ENCODE measurements around the gene TMEM45B. TPM values are rescaled to one million over a fixed set of nuclear protein-coding genes. Genes with fewer than 3 reads are reported as not detected.

The TMEM45B gene
- total RNA-seq, 4 donors from 2014 or later = not detected

DNA sequence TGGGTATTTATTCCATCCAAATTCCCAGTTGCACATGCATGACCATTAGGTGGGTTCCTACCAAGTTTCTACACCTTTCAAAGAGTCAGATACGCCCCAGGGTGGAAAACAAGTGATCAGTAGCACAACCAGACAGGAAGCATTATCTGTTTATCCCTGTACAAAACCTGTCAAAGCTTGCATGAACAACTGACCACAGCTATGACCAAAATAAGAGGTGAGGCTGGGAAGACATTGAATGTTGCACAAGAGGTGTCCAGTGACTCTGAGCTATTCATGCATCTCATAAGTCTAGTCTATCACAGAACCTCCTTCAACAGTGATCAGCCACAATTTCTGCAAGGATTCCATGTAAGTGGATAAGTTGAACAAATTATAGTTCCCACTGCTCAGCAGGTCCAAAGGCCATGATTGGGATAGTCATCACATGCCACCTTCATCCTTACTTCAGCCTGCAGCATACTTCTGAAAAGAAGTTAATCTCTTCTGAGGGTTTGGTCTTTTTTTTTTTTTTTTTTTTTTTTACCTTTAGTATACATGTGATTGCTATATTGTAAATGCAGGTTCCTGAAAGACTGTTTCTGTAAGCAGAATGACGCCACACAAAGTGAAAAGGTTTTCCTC, 28.0 kb upstream of the TMEM45B start:
- 78 to 90% methylated on average over 2 of the region's 2 CpGs for WGBS, 2 donors
- no peaks in the 10 kb centered on the region for H3K4me1 ChIP-seq
- H3K36me3 ChIP-seq = no peaks in the 10 kb centered on the region
- no peak overlapping the region for H3K27ac ChIP-seq
- no peak for DNase-seq (ENCODE audit: low spot score in 2 of 2)
- no peak overlapping the region for H3K4me3 ChIP-seq
- TF ChIP-seq EP300 (IDR thresholded peaks at IDR 0.05) (no peak), POLR2A (IDR thresholded peaks at IDR 0.05) (no peak)
- TF ChIP-seq, protein P1, sequence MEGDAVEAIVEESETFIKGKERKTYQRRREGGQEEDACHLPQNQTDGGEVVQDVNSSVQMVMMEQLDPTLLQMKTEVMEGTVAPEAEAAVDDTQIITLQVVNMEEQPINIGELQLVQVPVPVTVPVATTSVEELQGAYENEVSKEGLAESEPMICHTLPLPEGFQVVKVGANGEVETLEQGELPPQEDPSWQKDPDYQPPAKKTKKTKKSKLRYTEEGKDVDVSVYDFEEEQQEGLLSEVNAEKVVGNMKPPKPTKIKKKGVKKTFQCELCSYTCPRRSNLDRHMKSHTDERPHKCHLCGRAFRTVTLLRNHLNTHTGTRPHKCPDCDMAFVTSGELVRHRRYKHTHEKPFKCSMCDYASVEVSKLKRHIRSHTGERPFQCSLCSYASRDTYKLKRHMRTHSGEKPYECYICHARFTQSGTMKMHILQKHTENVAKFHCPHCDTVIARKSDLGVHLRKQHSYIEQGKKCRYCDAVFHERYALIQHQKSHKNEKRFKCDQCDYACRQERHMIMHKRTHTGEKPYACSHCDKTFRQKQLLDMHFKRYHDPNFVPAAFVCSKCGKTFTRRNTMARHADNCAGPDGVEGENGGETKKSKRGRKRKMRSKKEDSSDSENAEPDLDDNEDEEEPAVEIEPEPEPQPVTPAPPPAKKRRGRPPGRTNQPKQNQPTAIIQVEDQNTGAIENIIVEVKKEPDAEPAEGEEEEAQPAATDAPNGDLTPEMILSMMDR (IDR thresholded peaks at IDR 0.05) = no peak
- H3K9me3 ChIP-seq = no peaks in the 10 kb centered on the region
- no peaks in the 10 kb centered on the region for H3K27me3 ChIP-seq

DNA sequence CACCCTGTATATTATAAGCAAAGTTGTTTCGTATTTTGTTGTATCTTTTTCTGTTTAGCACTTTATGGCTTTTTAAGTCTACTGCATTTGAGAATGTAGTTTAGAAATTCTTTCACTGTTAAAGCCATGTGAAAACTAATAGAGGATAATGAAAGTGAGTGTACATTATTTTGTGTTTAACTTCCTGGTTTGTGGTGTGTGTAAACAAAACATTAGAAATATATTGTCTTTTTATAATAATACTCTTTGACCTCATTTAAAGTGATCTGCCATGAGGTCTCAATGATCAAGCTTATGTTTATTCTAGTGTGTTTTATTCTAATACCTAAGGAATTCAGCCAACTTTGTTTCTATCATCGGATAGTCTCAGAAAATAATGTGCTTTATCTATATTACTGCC, 27.4 kb upstream of the TMEM45B start:
- TF ChIP-seq POLR2A (IDR thresholded peaks at IDR 0.05) (no peak), EP300 (IDR thresholded peaks at IDR 0.05) (no peak)
- TF ChIP-seq, protein P1 (IDR thresholded peaks at IDR 0.05) = no peak
- Histone ChIP-seq H3K27me3 (no peaks in the 10 kb centered on the region), H3K27ac (no peak overlapping the region), H3K36me3 (no peaks in the 10 kb centered on the region), H3K9me3 (no peaks in the 10 kb centered on the region), H3K4me1 (no peaks in the 10 kb centered on the region), H3K4me3 (no peak overlapping the region)
- 83 to 87% methylated on average over 2 of the region's 2 CpGs for WGBS, 2 donors
- no peak for DNase-seq (ENCODE audit: low spot score in 2 of 2)

DNA sequence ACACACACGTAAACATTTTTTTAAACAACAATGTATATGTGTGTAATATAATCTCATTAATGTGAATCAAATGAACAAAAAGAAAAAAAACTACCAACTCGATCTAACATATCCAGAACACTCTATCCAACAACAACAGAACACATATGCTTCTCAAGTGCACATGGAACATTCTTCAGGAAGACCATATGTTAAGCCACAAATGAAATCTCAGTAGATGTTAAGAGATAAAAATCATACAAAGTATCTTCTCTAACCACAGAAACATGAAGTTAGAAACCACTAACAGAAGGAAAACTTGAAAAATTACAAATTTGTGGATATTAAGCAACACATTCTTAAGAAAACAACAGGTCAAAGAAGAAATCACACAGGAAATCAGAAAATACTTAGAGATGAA, 25.5 kb upstream of the TMEM45B start:
- TF ChIP-seq EP300 (IDR thresholded peaks at IDR 0.05) (no peak), POLR2A (IDR thresholded peaks at IDR 0.05) (no peak)
- TF ChIP-seq, protein P1 (IDR thresholded peaks at IDR 0.05) = no peak
- no peak for DNase-seq (ENCODE audit: low spot score in 2 of 2)
- no peak overlapping the region for H3K27ac ChIP-seq
- H3K4me1 ChIP-seq = no peaks in the 10 kb centered on the region
- peaks cover 0 to 8% (median 0%) of the 10 kb centered on the region in 4 donors for H3K9me3 ChIP-seq
- no peak overlapping the region for H3K4me3 ChIP-seq
- H3K27me3 ChIP-seq = no peaks in the 10 kb centered on the region
- no peaks in the 10 kb centered on the region for H3K36me3 ChIP-seq
- 71 to 74% methylated on average over 2 of the region's 2 CpGs for WGBS, 2 donors

DNA sequence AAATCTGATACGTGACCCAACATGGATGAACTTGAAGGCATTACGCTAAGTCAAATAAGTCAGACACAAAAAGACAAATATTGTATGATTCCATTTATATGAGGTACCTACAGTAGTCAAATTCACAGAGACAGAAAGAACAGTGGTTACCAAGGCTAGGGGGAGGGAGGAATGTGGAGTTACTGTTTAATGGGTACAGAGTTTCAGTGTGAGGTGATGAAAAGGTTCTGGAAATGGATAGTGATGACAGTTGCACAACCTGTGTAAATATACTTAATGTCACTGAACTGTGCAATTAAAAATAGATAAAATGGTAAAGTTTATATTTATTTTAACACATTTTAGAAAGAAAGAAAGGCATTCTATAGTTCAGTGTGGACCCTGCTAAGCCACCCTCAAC, 24.1 kb upstream of the TMEM45B start:
- no peak overlapping the region for H3K27ac ChIP-seq
- no peak for DNase-seq (ENCODE audit: low spot score in 2 of 2)
- no peaks in the 10 kb centered on the region for H3K27me3 ChIP-seq
- no peaks in the 10 kb centered on the region for H3K4me1 ChIP-seq
- no peak for TF ChIP-seq EP300 (IDR thresholded peaks at IDR 0.05)
- TF ChIP-seq, protein P1 (IDR thresholded peaks at IDR 0.05) = no peak
- TF ChIP-seq POLR2A (IDR thresholded peaks at IDR 0.05) = no peak
- no peak overlapping the region for H3K4me3 ChIP-seq
- H3K9me3 ChIP-seq = peaks cover 0 to 13% (median 0%) of the 10 kb centered on the region in 4 donors
- no peaks in the 10 kb centered on the region for H3K36me3 ChIP-seq
- WGBS, 2 donors = 91 to 97% methylated on average over 2 of the region's 2 CpGs

DNA sequence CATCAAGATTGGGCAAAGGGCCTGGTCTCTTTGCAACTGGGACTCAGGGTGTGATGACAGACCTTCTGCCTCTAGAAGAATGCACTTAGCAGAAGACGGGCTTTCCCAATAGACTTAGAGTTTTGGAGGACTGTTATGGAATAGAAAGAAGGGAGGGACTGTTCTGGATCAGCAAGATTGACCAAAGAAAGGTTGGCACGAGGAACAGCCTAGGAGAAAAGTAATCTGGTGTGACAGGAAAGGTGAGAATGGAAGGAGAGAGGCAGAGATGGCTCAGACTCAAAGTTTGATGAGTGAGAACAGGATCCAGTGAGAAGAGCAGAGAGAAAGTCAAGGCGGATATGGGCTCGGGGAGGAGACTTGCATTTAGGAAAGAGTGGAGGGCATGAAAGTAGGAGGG, 23.0 kb upstream of the TMEM45B start:
- Histone ChIP-seq H3K27me3 (no peaks in the 10 kb centered on the region), H3K36me3 (no peaks in the 10 kb centered on the region), H3K27ac (no peak overlapping the region), H3K4me1 (no peaks in the 10 kb centered on the region), H3K9me3 (peaks cover 0 to 13% (median 0%) of the 10 kb centered on the region in 4 donors), H3K4me3 (no peak overlapping the region)
- TF ChIP-seq POLR2A (IDR thresholded peaks at IDR 0.05) (no peak), EP300 (IDR thresholded peaks at IDR 0.05) (no peak)
- TF ChIP-seq, protein P1 (IDR thresholded peaks at IDR 0.05) = no peak
- no peak for DNase-seq (ENCODE audit: low spot score in 2 of 2)
- whole genome bisulfite sequencing, 2 donors = 77% methylated on average over 3 to 4 of the region's 4 CpGs
